ENCODE results near the gene MDM4.
"Not testable (repeated sequence)": the region's sequence is repeated elsewhere in the genome, so short reads cannot be mapped to it uniquely, and the experiment has no call there.

Gene MDM4

DNA sequence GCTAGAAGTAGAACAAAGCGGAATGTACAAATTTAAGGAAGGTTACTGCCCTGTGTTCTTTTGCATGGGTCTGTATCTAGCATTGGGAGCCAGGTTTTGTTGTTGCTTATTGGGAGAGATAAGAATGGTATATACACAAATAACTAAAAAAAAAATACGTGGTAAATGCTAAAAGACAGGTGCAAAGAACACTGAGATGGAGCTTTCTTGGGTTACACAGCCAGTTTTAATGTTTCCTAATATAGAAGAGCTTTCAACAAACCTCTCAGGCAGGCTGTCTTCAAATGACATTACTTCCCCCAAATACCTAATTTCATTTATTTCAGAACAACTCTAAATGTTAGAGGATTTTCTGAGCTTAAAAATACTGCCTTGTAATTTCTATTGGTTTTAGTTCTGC is 1.4 kb upstream of the MDM4 start:
- no peak for DNase-seq
- H3K4me3 Mint-ChIP-seq = peak overlapping the region; percentile 13
- H3K4me1 Mint-ChIP-seq = peaks cover 17% of the 10 kb centered on the region
- TF ChIP-seq, protein P1, sequence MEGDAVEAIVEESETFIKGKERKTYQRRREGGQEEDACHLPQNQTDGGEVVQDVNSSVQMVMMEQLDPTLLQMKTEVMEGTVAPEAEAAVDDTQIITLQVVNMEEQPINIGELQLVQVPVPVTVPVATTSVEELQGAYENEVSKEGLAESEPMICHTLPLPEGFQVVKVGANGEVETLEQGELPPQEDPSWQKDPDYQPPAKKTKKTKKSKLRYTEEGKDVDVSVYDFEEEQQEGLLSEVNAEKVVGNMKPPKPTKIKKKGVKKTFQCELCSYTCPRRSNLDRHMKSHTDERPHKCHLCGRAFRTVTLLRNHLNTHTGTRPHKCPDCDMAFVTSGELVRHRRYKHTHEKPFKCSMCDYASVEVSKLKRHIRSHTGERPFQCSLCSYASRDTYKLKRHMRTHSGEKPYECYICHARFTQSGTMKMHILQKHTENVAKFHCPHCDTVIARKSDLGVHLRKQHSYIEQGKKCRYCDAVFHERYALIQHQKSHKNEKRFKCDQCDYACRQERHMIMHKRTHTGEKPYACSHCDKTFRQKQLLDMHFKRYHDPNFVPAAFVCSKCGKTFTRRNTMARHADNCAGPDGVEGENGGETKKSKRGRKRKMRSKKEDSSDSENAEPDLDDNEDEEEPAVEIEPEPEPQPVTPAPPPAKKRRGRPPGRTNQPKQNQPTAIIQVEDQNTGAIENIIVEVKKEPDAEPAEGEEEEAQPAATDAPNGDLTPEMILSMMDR (IDR thresholded peaks at IDR 0.05) = no peak
- H3K27me3 Mint-ChIP-seq (ENCODE audit: low read depth, poor library complexity) = peaks cover 5% of the 10 kb centered on the region
- no peak overlapping the region for H3K27ac Mint-ChIP-seq
- H3K9me3 Mint-ChIP-seq = no peaks in the 10 kb centered on the region
- H3K36me3 Mint-ChIP-seq (ENCODE audit: low read depth) = peaks cover 22% of the 10 kb centered on the region

DNA sequence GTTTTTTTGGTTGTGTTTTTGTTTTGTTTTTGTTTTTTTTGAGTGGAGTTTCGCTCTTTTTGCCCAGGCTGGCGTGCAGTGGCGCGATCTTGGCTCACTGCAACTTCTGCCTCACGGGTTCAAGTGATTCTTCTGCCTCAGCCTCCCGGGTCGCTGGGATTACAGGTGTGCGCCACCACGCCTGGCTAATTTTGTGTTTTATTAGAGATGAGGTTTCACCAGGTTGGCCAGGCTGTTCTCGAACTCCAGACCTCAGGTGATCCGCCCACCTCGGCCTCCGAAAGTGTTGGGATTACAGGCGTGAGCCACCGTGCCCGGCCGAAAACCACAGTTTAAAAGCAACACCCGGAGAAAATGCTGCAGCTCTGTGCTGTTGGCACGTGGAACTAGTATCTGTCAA is 1.2 kb downstream of the MDM4 start:
- peaks cover 17% of the 10 kb centered on the region for H3K4me1 Mint-ChIP-seq
- H3K4me3 Mint-ChIP-seq; H3K27ac Mint-ChIP-seq; H3K27me3 Mint-ChIP-seq (ENCODE audit: low read depth, poor library complexity); DNase-seq; H3K9me3 Mint-ChIP-seq: not testable (repeated sequence)
- peaks cover 46% of the 10 kb centered on the region for H3K36me3 Mint-ChIP-seq (ENCODE audit: low read depth)

DNA sequence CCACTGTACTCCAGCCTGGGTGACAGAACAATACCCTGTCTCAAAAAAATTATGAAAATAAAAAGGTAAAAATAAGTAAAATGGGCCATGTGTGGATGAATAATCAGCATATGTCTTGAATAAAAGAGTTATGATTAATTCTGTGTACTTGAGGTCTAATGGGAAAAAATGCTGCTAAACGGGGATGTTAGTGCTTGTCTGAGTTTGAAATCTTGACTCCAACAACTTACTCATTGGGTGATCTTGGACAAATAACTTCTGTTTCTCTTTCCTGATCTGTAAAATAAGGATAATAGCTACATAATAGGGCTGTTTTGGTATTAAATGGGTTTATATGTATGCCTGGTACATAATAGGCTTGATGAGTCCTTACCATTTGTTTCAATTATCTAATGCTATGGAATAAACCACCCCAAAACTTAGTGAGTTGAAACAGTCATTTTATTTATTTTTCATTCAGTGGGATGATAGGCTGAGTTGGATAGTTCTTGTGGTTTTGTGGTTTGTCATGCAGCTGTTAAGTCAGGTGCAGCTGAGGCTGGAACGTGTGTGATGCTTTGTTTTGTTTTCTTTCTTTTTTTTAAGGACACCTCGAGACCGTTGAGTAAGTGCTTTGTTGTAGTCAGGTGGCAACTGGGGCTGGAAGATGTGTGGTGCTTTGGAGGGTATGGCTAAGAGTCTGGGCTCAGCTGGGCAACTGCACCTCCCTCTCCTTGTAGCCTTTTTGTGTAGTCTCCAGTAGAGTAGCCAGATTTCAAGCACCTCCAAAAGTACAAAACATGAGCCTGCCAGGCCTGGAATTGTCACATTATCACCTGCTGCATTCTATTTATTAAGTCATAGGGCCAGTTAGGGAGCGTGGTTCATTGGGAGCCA is 4.9 kb downstream of the MDM4 start:
- Mint-ChIP-seq H3K36me3 (ENCODE audit: low read depth) (peaks cover 74% of the 10 kb centered on the region), H3K27me3 (ENCODE audit: low read depth, poor library complexity) (peaks cover 3% of the 10 kb centered on the region), H3K4me3 (no peak overlapping the region), H3K9me3 (peaks cover 18% of the 10 kb centered on the region), H3K27ac (peak overlapping the region; percentile 5), H3K4me1 (peaks cover 27% of the 10 kb centered on the region)
- DNase-seq = no peak
- TF ChIP-seq, protein P1 (IDR thresholded peaks at IDR 0.05) = no peak

DNA sequence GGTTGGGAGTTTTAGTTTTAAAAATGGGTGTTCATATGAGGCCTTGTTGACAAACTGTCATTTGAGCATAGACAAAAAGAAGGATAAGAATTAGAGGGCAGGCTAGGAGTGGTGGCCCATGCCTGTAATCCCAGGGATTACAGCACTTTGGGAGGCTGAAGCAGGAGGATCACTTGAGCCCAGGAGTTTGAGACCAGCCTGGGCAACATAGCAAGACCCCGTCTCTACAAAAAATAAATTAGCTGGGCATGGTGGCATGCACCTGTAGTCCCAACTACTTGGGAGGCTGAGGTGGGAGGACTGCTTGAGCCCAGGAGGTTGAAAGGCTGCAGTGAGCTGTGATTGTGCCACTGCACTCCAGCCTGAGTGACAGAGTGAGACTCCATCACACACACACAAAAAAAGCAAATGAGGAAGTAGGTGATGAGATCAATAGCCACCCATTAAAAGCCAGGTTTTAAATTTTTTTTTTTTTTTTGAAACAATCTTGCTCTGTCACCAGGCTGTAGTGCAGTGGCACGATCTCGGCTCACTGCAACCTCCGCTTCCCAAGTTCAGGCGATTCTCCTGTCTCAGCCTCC is 5.8 kb downstream of the MDM4 start:
- DNase-seq; H3K27ac Mint-ChIP-seq; H3K27me3 Mint-ChIP-seq (ENCODE audit: low read depth, poor library complexity); H3K4me3 Mint-ChIP-seq: not testable (repeated sequence)
- H3K4me1 Mint-ChIP-seq = peaks cover 27% of the 10 kb centered on the region
- H3K36me3 Mint-ChIP-seq (ENCODE audit: low read depth) = peaks cover 80% of the 10 kb centered on the region
- peaks cover 18% of the 10 kb centered on the region for H3K9me3 Mint-ChIP-seq

DNA sequence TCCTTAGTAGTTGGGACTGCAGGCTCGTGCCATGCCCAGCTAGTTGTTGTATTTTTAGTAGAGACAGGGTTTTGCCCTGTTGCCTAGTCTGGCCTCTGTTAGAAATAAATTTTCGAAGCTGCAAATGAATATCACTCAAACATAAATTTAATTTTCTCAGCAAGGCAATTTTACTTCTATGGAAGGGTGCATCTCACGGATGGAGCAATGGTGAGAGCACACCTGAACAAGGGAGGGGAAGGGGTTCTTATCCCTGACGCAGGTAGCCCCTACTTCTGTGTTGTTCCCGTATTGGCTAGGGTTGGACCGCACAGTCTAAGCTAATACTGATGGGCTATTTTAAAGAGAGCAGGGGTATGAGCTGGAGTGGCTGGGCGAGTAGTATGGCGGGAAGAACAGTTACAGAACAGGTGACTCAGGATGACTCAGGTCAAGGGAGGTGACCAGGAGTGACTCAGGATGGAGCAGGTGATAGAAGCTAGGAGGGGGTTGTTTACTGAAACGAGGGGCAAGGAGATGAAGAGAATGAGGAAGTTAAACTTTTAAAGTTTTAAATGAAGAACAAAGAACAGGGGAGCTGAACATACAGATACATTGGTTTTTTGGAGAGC is 7.5 kb downstream of the MDM4 start:
- peaks cover 3% of the 10 kb centered on the region for H3K27me3 Mint-ChIP-seq (ENCODE audit: low read depth, poor library complexity)
- H3K4me3 Mint-ChIP-seq = peak overlapping the region; percentile 37
- H3K27ac Mint-ChIP-seq = peak overlapping the region; percentile 96
- peaks cover 13% of the 10 kb centered on the region for H3K4me1 Mint-ChIP-seq
- peaks cover 80% of the 10 kb centered on the region for H3K36me3 Mint-ChIP-seq (ENCODE audit: low read depth)
- peaks cover 18% of the 10 kb centered on the region for H3K9me3 Mint-ChIP-seq
- DNase-seq = no peak
- TF ChIP-seq, protein P1 (IDR thresholded peaks at IDR 0.05) = no peak

DNA sequence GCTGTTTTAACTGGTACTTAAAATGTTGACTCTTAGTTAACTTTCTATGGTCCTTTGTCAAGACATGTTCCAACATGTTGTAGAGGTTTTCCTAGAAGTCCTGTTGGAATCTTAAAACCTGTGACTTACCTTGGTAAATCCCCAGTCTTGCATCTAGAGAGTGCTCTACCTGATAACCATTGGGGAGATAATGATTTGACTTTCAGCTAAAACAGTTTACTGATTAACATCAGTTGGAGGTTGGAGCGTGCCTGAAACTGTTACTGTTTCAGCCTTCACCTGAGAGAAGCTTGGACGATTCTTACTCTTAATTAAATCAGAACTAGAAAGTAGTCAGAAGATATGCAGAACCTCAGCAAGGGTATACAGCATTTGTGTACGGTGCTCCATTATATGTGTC is 8.8 kb downstream of the MDM4 start:
- Mint-ChIP-seq H3K27ac (peak overlapping the region; percentile 39), H3K36me3 (ENCODE audit: low read depth) (peaks cover 68% of the 10 kb centered on the region), H3K27me3 (ENCODE audit: low read depth, poor library complexity) (peaks cover 3% of the 10 kb centered on the region), H3K9me3 (peaks cover 18% of the 10 kb centered on the region), H3K4me1 (peaks cover 10% of the 10 kb centered on the region), H3K4me3 (no peak overlapping the region)
- TF ChIP-seq, protein P1 (IDR thresholded peaks at IDR 0.05) = no peak
- no peak for DNase-seq
